HS-27A (cell line): ENCODE data around the gene PRTN3.
A peak's percentile ranks its signal among the peaks of the same experiment; 100 is the strongest.

Source experiments
- DNase-seq: peaks from one replicate; pipeline ENCODE4 v3.0.0-alpha.2; 2012; ENCODE audit warnings: low read depth, missing footprints

Gene PRTN3

GRCh38 chr19:840519-841206 is at the start of gene PRTN3:
Gene PRTN3, plus strand, starts transcription at chr19:840999. Its CDS starts 10 bp downstream, at chr19:841009.
- DNase-seq = no peak

GRCh38 chr19:791007-791566 is 49.7 kb upstream of the PRTN3 start:
- no peak for DNase-seq

GRCh38 chr19:791567-792305 is 49.1 kb upstream of the PRTN3 start:
- DNase-seq = no peak

GRCh38 chr19:792306-792885 is 48.4 kb upstream of the PRTN3 start:
- no peak for DNase-seq

GRCh38 chr19:793806-794205 is 47.0 kb upstream of the PRTN3 start:
- DNase-seq = no peak

GRCh38 chr19:795073-795611 is 45.7 kb upstream of the PRTN3 start:
- no peak for DNase-seq

GRCh38 chr19:795691-796581 is 44.9 kb upstream of the PRTN3 start:
- no peak for DNase-seq

- DNase-seq = peak; percentile 98
Measured at GRCh38 chr19:796692-797527, 43.9 kb upstream of the PRTN3 start, which contains the start of gene PTBP1. Gene PTBP1, plus strand, starts transcription at chr19:797452. Its CDS starts 46 bp downstream, at chr19:797498.

GRCh38 chr19:797528-798414 is 43.0 kb upstream of the PRTN3 start:
- DNase-seq = no peak

GRCh38 chr19:798415-799075 is 42.3 kb upstream of the PRTN3 start:
- DNase-seq = no peak

GRCh38 chr19:799076-799881 is 41.5 kb upstream of the PRTN3 start:
- no peak for DNase-seq

- no peak for DNase-seq
Measured at GRCh38 chr19:800360-801029, 40.3 kb upstream of the PRTN3 start.

- DNase-seq = no peak
Measured at GRCh38 chr19:801030-801860, 39.6 kb upstream of the PRTN3 start.

GRCh38 chr19:801861-802497 is 38.8 kb upstream of the PRTN3 start:
- DNase-seq = no peak

GRCh38 chr19:802498-803098 is 38.2 kb upstream of the PRTN3 start:
- DNase-seq = no peak

GRCh38 chr19:803099-803561 is 37.7 kb upstream of the PRTN3 start:
- no peak for DNase-seq
